GM23248 (cell line): ENCODE results near the gene GJA9. TPM values are rescaled to one million over a fixed set of nuclear protein-coding genes. Genes with fewer than 3 reads are reported as not detected.
"Not testable (repeated sequence)": the region's sequence is repeated elsewhere in the genome, so short reads cannot be mapped to it uniquely, and the experiment has no call there.

Experiments
- DNase-seq: peaks from one replicate; pipeline ENCODE4 v3.0.0-alpha.2; 2015
- H2AFZ ChIP-seq: fragments of 200-600 bp; sonication (generic); 2 replicates; pipeline ENCODE4 v1.6.1; 2016; ENCODE audit warnings: antibody characterized with exemption
- H3F3A ChIP-seq: fragments of 200-600 bp; sonication (generic); 2 replicates; pipeline ENCODE4 v1.6.1; 2016; ENCODE audit warnings: mild to moderate bottlenecking, antibody characterized with exemption, mixed run types; ENCODE audit not compliant: insufficient read depth
- H3K27ac ChIP-seq: fragments of 200-600 bp; sonication (generic); 2 replicates; pipeline ENCODE4 v1.5.1; 2016; ENCODE audit warnings: mild to moderate bottlenecking
- H3K27me3 ChIP-seq: fragments of 200-600 bp; sonication (generic); replicated peaks from 2 replicates; pipeline ENCODE4 v1.6.1; 2016; ENCODE audit warnings: mild to moderate bottlenecking; ENCODE audit not compliant: insufficient read depth
- H3K36me3 ChIP-seq: fragments of 200-600 bp; sonication (generic); 2 replicates; pipeline ENCODE4 v1.6.1; 2016; ENCODE audit warnings: low read depth, mild to moderate bottlenecking
- H3K4me1 ChIP-seq: fragments of 200-600 bp; sonication (generic); 2 replicates; pipeline ENCODE4 v1.6.1; 2016; ENCODE audit warnings: mild to moderate bottlenecking; ENCODE audit not compliant: insufficient read depth
- H3K4me2 ChIP-seq: fragments of 200-600 bp; sonication (generic); one replicate; pipeline ENCODE4 v1.6.1; 2016; ENCODE audit warnings: mild to moderate bottlenecking; ENCODE audit not compliant: unreplicated experiment
- H3K4me3 ChIP-seq: fragments of 200-600 bp; sonication (generic); 2 replicates; pipeline ENCODE4 v1.5.1; 2016; ENCODE audit warnings: mild to moderate bottlenecking
- H3K79me2 ChIP-seq: fragments of 200-600 bp; sonication (generic); 2 replicates; pipeline ENCODE4 v1.6.1; 2016; ENCODE audit warnings: mild to moderate bottlenecking; ENCODE audit not compliant: insufficient read depth
- H3K9ac ChIP-seq: fragments of 200-600 bp; sonication (generic); 2 replicates; pipeline ENCODE4 v1.6.1; 2016; ENCODE audit warnings: mild to moderate bottlenecking
- H3K9me2 ChIP-seq: fragments of 200-600 bp; sonication (generic); 2 replicates; pipeline ENCODE4 v1.6.1; 2016; ENCODE audit warnings: mixed run types, mild to moderate bottlenecking, moderate library complexity; ENCODE audit not compliant: insufficient read depth
- H3K9me3 ChIP-seq: fragments of 200-600 bp; sonication (generic); one replicate; pipeline ENCODE4 v1.6.1; 2017; ENCODE audit warnings: low read depth
- H4K20me1 ChIP-seq: fragments of 200-600 bp; sonication (generic); 2 replicates; pipeline ENCODE4 v1.6.0; 2016; ENCODE audit not compliant: insufficient read depth
- EZH2 ChIP-seq: fragments of 200-600 bp; sonication (generic); IDR thresholded peaks from 2 replicates; pipeline ENCODE4 v1.6.1; 2018; ENCODE audit warnings: antibody characterized with exemption, mild to moderate bottlenecking; ENCODE audit not compliant: insufficient read depth, poor library complexity, severe bottlenecking
- EZH2phosphoT487 ChIP-seq: fragments of 200-600 bp; sonication (generic); IDR thresholded peaks from 2 replicates; pipeline ENCODE4 v1.6.1; 2018; ENCODE audit warnings: antibody characterized with exemption, moderate library complexity, mild to moderate bottlenecking, low read depth; ENCODE audit not compliant: insufficient read depth
- WGBS, 2 experiments: methylation state at CpG; one replicate each; pipeline ENCODE4 v1.1.6; 2015 to 2017; ENCODE audit warnings: low lambda C conversion rate in 2 of 2, low coverage in 1 of 2; ENCODE audit errors: missing lambda C conversion rate in 2 of 2; 5-methylcytosine and 5-hydroxymethylcytosine counted together
- in situ Hi-C: fragments of 300-500 bp; cut with MboI; formaldehyde crosslinking; loops from 2 replicates; pipeline ENCODE4 v1.15.0; 2020
- polyA plus RNA-seq: library from polyadenylated mRNA; unstranded; fragments of >200 nt; fragmentation: Nextera tagmentation; extraction: Ambion mirVana; gene quantifications from 2 replicates; pipeline ENCODE4 v1.2.1, GENCODE V29; 2016
- total RNA-seq: library from RNA; depleted of rRNA; stranded (reverse); fragments of >200 nt; shearing (Covaris generic); gene quantifications from 2 replicates; pipeline ENCODE4 v1.2.3, GENCODE V29; 2014

Gene GJA9
- total and polyA plus RNA-seq, 2 experiments from 2014 or later: 0.11 TPM; not detected in 1

- H3F3A ChIP-seq: no peaks in the 10 kb centered on the region
- H3K9me3 ChIP-seq: no peaks in the 10 kb centered on the region
- no peaks in the 10 kb centered on the region for H4K20me1 ChIP-seq
- DNase-seq: peak; percentile 26
- 47 to 52% methylated on average over 3 of the region's 3 CpGs for WGBS, 2 experiments
- no peaks in the 10 kb centered on the region for H3K4me1 ChIP-seq
- TF ChIP-seq EZH2phosphoT487: no peak
- TF ChIP-seq EZH2: no peak
- in situ Hi-C loops: no loop called here
- H3K79me2 ChIP-seq: no peaks in the 10 kb centered on the region
- no peak overlapping the region for H3K4me3 ChIP-seq
- no peaks in the 10 kb centered on the region for H3K9me2 ChIP-seq
- no peak overlapping the region for H3K27ac ChIP-seq
- no peak overlapping the region for H3K9ac ChIP-seq
- no peaks in the 10 kb centered on the region for H3K27me3 ChIP-seq
- H3K36me3 ChIP-seq: no peaks in the 10 kb centered on the region
- no peak overlapping the region for H2AFZ ChIP-seq
- no peak overlapping the region for H3K4me2 ChIP-seq
Observed at GRCh38 chr1:38915352-38915948, 34.1 kb upstream of the GJA9 start.

DNA sequence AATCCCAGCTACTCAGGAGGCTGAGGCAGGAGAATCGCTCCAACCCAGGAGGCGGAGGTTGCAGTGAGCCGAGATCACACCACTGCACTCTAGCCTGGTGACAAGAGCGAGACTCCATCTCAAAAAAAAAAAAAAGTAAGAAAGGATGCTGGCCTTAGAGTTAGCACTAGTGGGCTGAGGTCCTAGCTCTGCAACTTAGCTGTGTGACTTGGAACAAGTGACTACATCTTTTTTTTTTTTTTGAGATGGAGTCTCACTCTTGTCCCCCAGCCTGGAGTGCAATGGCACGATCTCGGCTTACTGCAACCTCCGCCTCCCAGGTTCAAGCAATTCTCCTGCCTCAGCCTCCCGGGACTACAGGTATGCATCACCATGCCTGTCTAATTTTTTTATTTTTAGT, 33.5 kb upstream of the GJA9 start:
- in situ Hi-C loops, H3K27ac ChIP-seq, H3F3A ChIP-seq, H3K36me3 ChIP-seq, H4K20me1 ChIP-seq, H3K79me2 ChIP-seq, H3K4me3 ChIP-seq, H3K9ac ChIP-seq, DNase-seq, H3K4me1 ChIP-seq, H3K9me3 ChIP-seq, H3K27me3 ChIP-seq, H3K9me2 ChIP-seq, H2AFZ ChIP-seq, H3K4me2 ChIP-seq: not testable (repeated sequence)
- 91 to 92% methylated on average over 7 to 8 of the region's 8 CpGs for WGBS, 2 experiments

- Histone ChIP-seq H2AFZ (no peak overlapping the region), H3K27me3 (no peaks in the 10 kb centered on the region), H3K9me3 (no peaks in the 10 kb centered on the region), H3K4me2 (no peak overlapping the region), H3K36me3 (no peaks in the 10 kb centered on the region), H3F3A (no peaks in the 10 kb centered on the region), H4K20me1 (no peaks in the 10 kb centered on the region), H3K4me3 (no peak overlapping the region), H3K4me1 (no peaks in the 10 kb centered on the region), H3K9ac (no peak overlapping the region), H3K79me2 (no peaks in the 10 kb centered on the region), H3K27ac (no peak overlapping the region), H3K9me2 (no peaks in the 10 kb centered on the region)
- TF ChIP-seq EZH2phosphoT487 (no peak), EZH2 (no peak)
- 77 to 78% methylated on average over 12 to 13 of the region's 13 CpGs for WGBS, 2 experiments
- in situ Hi-C loops: no loop called here
- no peak for DNase-seq
Observed at GRCh38 chr1:38908821-38909220, 27.4 kb upstream of the GJA9 start.

DNA sequence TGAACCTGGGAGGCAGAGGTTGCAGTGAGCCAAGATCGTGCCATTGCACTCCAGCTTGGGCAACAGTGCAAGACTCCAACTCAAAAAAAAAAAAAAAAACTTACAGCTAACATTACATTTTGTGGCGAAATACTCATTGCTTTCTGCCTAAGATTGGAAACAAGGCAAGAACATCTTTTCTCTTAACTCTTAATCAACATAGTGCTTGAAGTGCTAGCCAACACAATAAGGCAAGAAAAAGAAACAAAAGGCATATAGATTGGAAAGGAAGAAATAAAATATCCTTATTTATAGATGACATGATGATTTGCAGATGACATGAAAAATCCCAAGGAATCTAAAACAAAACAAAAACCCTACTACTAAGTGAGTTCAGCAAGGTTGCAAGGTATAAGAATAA, 24.6 kb upstream of the GJA9 start:
- no peaks in the 10 kb centered on the region for H3F3A ChIP-seq
- DNase-seq: no peak
- H3K27me3 ChIP-seq: no peaks in the 10 kb centered on the region
- 87 to 89% methylated on average over 2 of the region's 2 CpGs for whole genome bisulfite sequencing, 2 experiments
- H3K9ac ChIP-seq: no peak overlapping the region
- H4K20me1 ChIP-seq: no peaks in the 10 kb centered on the region
- in situ Hi-C loops: no loop called here
- TF ChIP-seq EZH2phosphoT487 (no peak), EZH2 (no peak)
- H3K27ac ChIP-seq: no peak overlapping the region
- H3K36me3 ChIP-seq: no peaks in the 10 kb centered on the region
- no peaks in the 10 kb centered on the region for H3K4me1 ChIP-seq
- no peaks in the 10 kb centered on the region for H3K79me2 ChIP-seq
- H3K9me3 ChIP-seq: no peaks in the 10 kb centered on the region
- H3K9me2 ChIP-seq: no peaks in the 10 kb centered on the region
- no peak overlapping the region for H3K4me2 ChIP-seq
- H3K4me3 ChIP-seq: no peak overlapping the region
- H2AFZ ChIP-seq: no peak overlapping the region

DNA sequence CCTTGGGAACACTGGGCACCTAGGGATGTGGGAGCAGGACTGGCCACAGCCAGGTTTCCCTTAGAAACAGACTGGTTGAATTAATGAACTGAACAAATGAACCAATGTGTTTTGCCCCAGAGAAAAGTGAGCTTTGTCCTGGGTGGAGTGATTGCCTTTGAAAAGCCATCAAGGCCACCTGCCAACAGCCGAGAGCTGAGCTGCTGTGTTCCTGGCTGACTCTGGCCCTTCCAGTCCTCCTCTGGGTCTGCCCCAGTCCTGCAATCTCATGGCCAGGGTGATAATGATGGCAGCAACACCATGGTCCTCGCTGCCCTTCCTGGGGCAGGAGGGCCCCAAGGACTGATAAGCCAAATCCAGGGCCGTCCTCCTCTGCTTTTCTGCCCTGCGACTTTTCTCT, 18.2 kb upstream of the GJA9 start:
- Histone ChIP-seq H3K9me3 (no peaks in the 10 kb centered on the region), H3K36me3 (no peaks in the 10 kb centered on the region), H3K4me1 (no peaks in the 10 kb centered on the region), H3K79me2 (no peaks in the 10 kb centered on the region), H3K9me2 (no peaks in the 10 kb centered on the region), H3F3A (no peaks in the 10 kb centered on the region), H2AFZ (no peak overlapping the region), H3K4me3 (no peak overlapping the region), H3K27me3 (no peaks in the 10 kb centered on the region), H3K9ac (no peak overlapping the region), H3K27ac (no peak overlapping the region), H3K4me2 (no peak overlapping the region), H4K20me1 (no peaks in the 10 kb centered on the region)
- in situ Hi-C loops: no loop called here
- DNase-seq: no peak
- TF ChIP-seq EZH2 (no peak), EZH2phosphoT487 (no peak)
- WGBS, 2 experiments: 78 to 81% methylated on average over 4 of the region's 4 CpGs
